Panc1 (cell line): Measurements from ENCODE around the gene HTT. TPM values are rescaled to one million over a fixed set of nuclear protein-coding genes. Genes with fewer than 3 reads are reported as not detected.

Experiments used
- ATAC-seq: fragments of 200-7000 bp; cut with Tn5 transposase; 2 replicates; pipeline ENCODE4 v1.9.1; 2020; ENCODE audit warnings: mild to moderate bottlenecking, moderate library complexity
- BruUV-seq: library from RNA; stranded (reverse); fragments of 400-500 nt; replicated peaks from 2 replicates; lab custom pipeline; 2021; lab: Mats Ljungman, UMichigan
- CTCF ChIA-PET: fragments of 300-600 bp; sonication (Branson Sonifier 250); formaldehyde crosslinking; loops from one replicate; lab custom pipeline; 2022; ENCODE audit warnings: antibody characterized with exemption; lab: Charles Lee
- POLR2A ChIA-PET: fragments of 300-600 bp; sonication (Branson Sonifier 250); formaldehyde crosslinking; loops from one replicate; lab custom pipeline; 2022; ENCODE audit warnings: antibody characterized with exemption; lab: Charles Lee
- DNase-seq: peaks from one replicate; pipeline ENCODE4 v3.0.0-alpha.2; 2010; ENCODE audit warnings: low read depth, low spot score
- H3K27ac ChIP-seq: 2 replicates; pipeline ENCODE4 v1.5.1; 2011; ENCODE audit warnings: mild to moderate bottlenecking, low read length, inconsistent platforms
- H3K27me3 ChIP-seq: fragments of 200-500 bp; sonication (Bioruptor generic); 2 replicates; pipeline ENCODE4 v1.6.0; 2014; ENCODE audit warnings: low read length, inconsistent platforms; ENCODE audit not compliant: control insufficient read depth, insufficient read depth
- H3K36me3 ChIP-seq: fragments of 200-500 bp; sonication (Bioruptor generic); 2 replicates; pipeline ENCODE4 v1.5.1; 2014; ENCODE audit warnings: inconsistent platforms, mild to moderate bottlenecking, low read length, moderate library complexity; ENCODE audit not compliant: control insufficient read depth, insufficient read depth
- H3K4me1 ChIP-seq: 2 replicates; pipeline ENCODE4 v1.5.1; 2011; ENCODE audit warnings: inconsistent platforms, mild to moderate bottlenecking, low read length, moderate library complexity; ENCODE audit not compliant: control insufficient read depth, insufficient read depth
- H3K4me3 ChIP-seq, 2 experiments: 2 replicates each; pipeline ENCODE4 v1.5.1; 2011 to 2012; ENCODE audit warnings: low read depth in 2 of 2, low read length in 2 of 2, mild to moderate bottlenecking in 2 of 2, inconsistent platforms in 1 of 2, moderate library complexity in 1 of 2
- H3K9me3 ChIP-seq: fragments of 200-500 bp; sonication (Bioruptor generic); 2 replicates; pipeline ENCODE4 v1.5.1; 2014; ENCODE audit warnings: low read depth, mild to moderate bottlenecking, inconsistent platforms, low read length, moderate library complexity; ENCODE audit not compliant: control insufficient read depth, insufficient read depth
- POLR2AphosphoS5 ChIP-seq: IDR thresholded peaks from 2 replicates; pipeline ENCODE4 v1.6.1; 2012; ENCODE audit warnings: mild to moderate bottlenecking, low read depth, low read length, moderate library complexity
- SIN3A ChIP-seq: IDR thresholded peaks from 2 replicates; pipeline ENCODE4 v1.6.1; 2012; ENCODE audit warnings: low read depth, mild to moderate bottlenecking, low read length, moderate library complexity, borderline replicate concordance; ENCODE audit not compliant: insufficient read depth
- TCF7L2 ChIP-seq: IDR thresholded peaks from 2 replicates; pipeline ENCODE4 v1.6.1; 2011; ENCODE audit warnings: mild to moderate bottlenecking, low read depth, low read length, inconsistent platforms
- in situ Hi-C: cut with HindIII; loops from 2 replicates; pipeline ENCODE4 v1.10.0; 2016; ENCODE audit warnings: low sequenced_read_pairs, low pct_unique_long_range_greater_than_20kb
- intact Hi-C: fragments of 100-400 bp; cut with micrococcal nuclease; formaldehyde crosslinking; loops from one replicate; pipeline ENCODE4 v1.10.0; 2022; ENCODE audit not compliant: unreplicated experiment
- total RNA-seq: library from RNA; stranded (reverse); gene quantifications from one replicate; pipeline ENCODE4 v1.2.1, GENCODE V29; 2021; ENCODE audit not compliant: unreplicated experiment
- TF ChIP-seq, protein P1 (sequence below), 2 experiments: IDR thresholded peaks; 2 replicates each; pipeline ENCODE4 v1.6.1; 2011 to 2012; ENCODE audit warnings: low read depth in 2 of 2, control low read depth in 1 of 2, low read length in 1 of 2, mild to moderate bottlenecking in 1 of 2, moderate library complexity in 1 of 2; ENCODE audit not compliant: insufficient read depth in 1 of 2
- TF ChIP-seq, protein P2 (sequence below): fragments of 450-650 bp; IDR thresholded peaks from 2 replicates; pipeline ENCODE4 v1.5.1; 2017; ENCODE audit warnings: mild to moderate bottlenecking

Gene HTT
- total RNA-seq, 1 experiment from 2014 or later = 24.7 TPM

- CTCF ChIA-PET = no interaction called here
- no peak overlapping the region for H3K4me3 ChIP-seq
These were observed 38.8 kb upstream of the HTT start for GRCh38 chr4:3035674-3036073.

DNA sequence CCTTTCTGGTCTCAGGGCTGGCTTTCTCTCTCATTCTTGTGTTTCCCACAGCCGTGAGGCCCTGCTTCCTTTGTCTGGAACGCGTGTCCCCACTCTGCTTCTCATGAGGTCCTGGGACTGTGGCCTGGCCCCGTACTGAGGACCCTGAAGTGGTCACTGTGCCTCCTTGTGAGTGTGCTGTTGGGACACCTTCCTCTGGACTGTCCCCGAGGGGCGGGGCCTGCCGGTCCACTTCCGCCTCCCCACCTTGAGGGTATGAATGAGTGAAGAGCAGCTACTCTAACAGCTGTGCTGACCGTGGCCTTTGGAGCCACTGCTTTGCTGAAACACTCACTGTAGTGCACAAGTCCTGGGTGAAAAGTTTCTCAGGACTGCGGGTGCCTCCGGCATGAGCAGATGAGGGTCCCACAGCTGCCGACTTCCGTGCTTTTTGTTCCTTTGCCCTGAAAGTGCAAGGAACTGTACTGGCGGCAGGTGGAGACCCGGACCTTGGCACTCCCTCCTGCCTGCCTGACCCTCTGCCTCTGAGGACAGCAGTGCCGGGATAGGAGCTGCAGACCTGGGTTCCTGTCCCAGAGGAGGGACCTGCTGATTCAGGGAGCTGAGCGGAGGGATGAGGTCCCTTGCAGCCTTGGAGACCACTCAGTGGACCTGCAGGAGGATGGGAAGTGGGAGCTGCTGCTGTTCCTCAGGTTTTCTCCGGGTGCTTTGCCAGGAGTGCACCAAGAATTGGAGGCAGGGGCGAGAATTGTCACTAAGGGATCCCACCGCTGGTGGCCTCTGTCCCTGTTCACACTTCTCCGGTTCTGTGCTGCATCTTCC is 38.1 kb upstream of the HTT start:
- no peaks in the 10 kb centered on the region for H3K27me3 ChIP-seq
- no peaks in the 10 kb centered on the region for H3K4me1 ChIP-seq
- no peak for TF ChIP-seq TCF7L2
- TF ChIP-seq, protein P1, sequence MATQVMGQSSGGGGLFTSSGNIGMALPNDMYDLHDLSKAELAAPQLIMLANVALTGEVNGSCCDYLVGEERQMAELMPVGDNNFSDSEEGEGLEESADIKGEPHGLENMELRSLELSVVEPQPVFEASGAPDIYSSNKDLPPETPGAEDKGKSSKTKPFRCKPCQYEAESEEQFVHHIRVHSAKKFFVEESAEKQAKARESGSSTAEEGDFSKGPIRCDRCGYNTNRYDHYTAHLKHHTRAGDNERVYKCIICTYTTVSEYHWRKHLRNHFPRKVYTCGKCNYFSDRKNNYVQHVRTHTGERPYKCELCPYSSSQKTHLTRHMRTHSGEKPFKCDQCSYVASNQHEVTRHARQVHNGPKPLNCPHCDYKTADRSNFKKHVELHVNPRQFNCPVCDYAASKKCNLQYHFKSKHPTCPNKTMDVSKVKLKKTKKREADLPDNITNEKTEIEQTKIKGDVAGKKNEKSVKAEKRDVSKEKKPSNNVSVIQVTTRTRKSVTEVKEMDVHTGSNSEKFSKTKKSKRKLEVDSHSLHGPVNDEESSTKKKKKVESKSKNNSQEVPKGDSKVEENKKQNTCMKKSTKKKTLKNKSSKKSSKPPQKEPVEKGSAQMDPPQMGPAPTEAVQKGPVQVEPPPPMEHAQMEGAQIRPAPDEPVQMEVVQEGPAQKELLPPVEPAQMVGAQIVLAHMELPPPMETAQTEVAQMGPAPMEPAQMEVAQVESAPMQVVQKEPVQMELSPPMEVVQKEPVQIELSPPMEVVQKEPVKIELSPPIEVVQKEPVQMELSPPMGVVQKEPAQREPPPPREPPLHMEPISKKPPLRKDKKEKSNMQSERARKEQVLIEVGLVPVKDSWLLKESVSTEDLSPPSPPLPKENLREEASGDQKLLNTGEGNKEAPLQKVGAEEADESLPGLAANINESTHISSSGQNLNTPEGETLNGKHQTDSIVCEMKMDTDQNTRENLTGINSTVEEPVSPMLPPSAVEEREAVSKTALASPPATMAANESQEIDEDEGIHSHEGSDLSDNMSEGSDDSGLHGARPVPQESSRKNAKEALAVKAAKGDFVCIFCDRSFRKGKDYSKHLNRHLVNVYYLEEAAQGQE (IDR thresholded peaks at IDR 0.05; ENCODE audit: insufficient read depth in 1 of 2, low read depth in 2 of 2, low read length in 1 of 2) = no peak
- TF ChIP-seq POLR2AphosphoS5 = no peak
- no peak for TF ChIP-seq SIN3A
- TF ChIP-seq, protein P2, sequence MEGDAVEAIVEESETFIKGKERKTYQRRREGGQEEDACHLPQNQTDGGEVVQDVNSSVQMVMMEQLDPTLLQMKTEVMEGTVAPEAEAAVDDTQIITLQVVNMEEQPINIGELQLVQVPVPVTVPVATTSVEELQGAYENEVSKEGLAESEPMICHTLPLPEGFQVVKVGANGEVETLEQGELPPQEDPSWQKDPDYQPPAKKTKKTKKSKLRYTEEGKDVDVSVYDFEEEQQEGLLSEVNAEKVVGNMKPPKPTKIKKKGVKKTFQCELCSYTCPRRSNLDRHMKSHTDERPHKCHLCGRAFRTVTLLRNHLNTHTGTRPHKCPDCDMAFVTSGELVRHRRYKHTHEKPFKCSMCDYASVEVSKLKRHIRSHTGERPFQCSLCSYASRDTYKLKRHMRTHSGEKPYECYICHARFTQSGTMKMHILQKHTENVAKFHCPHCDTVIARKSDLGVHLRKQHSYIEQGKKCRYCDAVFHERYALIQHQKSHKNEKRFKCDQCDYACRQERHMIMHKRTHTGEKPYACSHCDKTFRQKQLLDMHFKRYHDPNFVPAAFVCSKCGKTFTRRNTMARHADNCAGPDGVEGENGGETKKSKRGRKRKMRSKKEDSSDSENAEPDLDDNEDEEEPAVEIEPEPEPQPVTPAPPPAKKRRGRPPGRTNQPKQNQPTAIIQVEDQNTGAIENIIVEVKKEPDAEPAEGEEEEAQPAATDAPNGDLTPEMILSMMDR = no peak
- no TSS peak for BruUV-seq
- no peak overlapping the region for H3K27ac ChIP-seq
- intact Hi-C loops (no loop called here), in situ Hi-C loops (no loop called here)
- H3K4me3 ChIP-seq = no peak overlapping the region
- DNase-seq (no peak), ATAC-seq (no peak)
- ChIA-PET CTCF (no interaction called here), POLR2A (interaction anchor here (0.6 kb wide), 1 partner anchor 46 kb away, joined by 3 read pairs; no protein-coding TSS in a partner anchor)
- H3K9me3 ChIP-seq = no peaks in the 10 kb centered on the region
- no peaks in the 10 kb centered on the region for H3K36me3 ChIP-seq

More at GRCh38 chr4:3035674-3036073, 38.8 kb upstream of the HTT start:
- ATAC-seq (no peak), DNase-seq (no peak)
- intact Hi-C loops = no loop called here
- no peaks in the 10 kb centered on the region for H3K9me3 ChIP-seq
- TF ChIP-seq, protein P2 = no peak
- TF ChIP-seq POLR2AphosphoS5 = no peak
- TF ChIP-seq, protein P1 (IDR thresholded peaks at IDR 0.05; ENCODE audit: insufficient read depth in 1 of 2, low read depth in 2 of 2, low read length in 1 of 2) = no peak
- TF ChIP-seq TCF7L2 = no peak
- no peak for TF ChIP-seq SIN3A
- in situ Hi-C loops = no loop called here
- H3K4me1 ChIP-seq = no peaks in the 10 kb centered on the region
- POLR2A ChIA-PET = no interaction called here
- H3K27me3 ChIP-seq = no peaks in the 10 kb centered on the region
- no peak overlapping the region for H3K27ac ChIP-seq
- no TSS peak for BruUV-seq
- no peaks in the 10 kb centered on the region for H3K36me3 ChIP-seq
